HepG2 (cell line): Measurements from ENCODE around the gene ABCC8. TPM values are rescaled to one million over a fixed set of nuclear protein-coding genes. Genes with fewer than 3 reads are reported as not detected.

Experiments
- JUNB ChIP-seq: sonication (generic); formaldehyde crosslinking; IDR thresholded peaks from 2 replicates; pipeline ENCODE4 v1.8.0; 2022; ENCODE audit warnings: missing genetic modification reagents, mild to moderate bottlenecking, borderline replicate concordance
- KDM5B ChIP-seq: sonication (generic); formaldehyde crosslinking; IDR thresholded peaks from 2 replicates; pipeline ENCODE4 v1.4.0; 2020; ENCODE audit warnings: missing genetic modification reagents, mild to moderate bottlenecking, borderline replicate concordance
- NFE2L1 ChIP-seq: sonication (generic); formaldehyde crosslinking; IDR thresholded peaks from 2 replicates; pipeline ENCODE4 v1.4.0; 2020; ENCODE audit warnings: missing genetic modification reagents, mild to moderate bottlenecking, borderline replicate concordance
- NFIB ChIP-seq: sonication (generic); formaldehyde crosslinking; IDR thresholded peaks from 2 replicates; pipeline ENCODE4 v1.9.0; 2021; ENCODE audit warnings: missing genetic modification reagents, mild to moderate bottlenecking, borderline replicate concordance
- NKX3-1 ChIP-seq: sonication (generic); formaldehyde crosslinking; IDR thresholded peaks from 2 replicates; pipeline ENCODE4 v1.5.0; 2020; ENCODE audit warnings: missing genetic modification reagents
- POGZ ChIP-seq: sonication (generic); formaldehyde crosslinking; IDR thresholded peaks from 2 replicates; pipeline ENCODE4 v1.4.0; 2020; ENCODE audit warnings: mild to moderate bottlenecking, missing genetic modification reagents
- RAD21 ChIP-seq: fragments of 450-650 bp; formaldehyde crosslinking; IDR thresholded peaks from 2 replicates; pipeline ENCODE4 v1.5.0; 2020; ENCODE audit warnings: mild to moderate bottlenecking
- RARG ChIP-seq: sonication (generic); formaldehyde crosslinking; IDR thresholded peaks from 2 replicates; pipeline ENCODE4 v1.4.0; 2020; ENCODE audit warnings: low read depth, mild to moderate bottlenecking, missing genetic modification reagents
- SMAD1 ChIP-seq: sonication (generic); formaldehyde crosslinking; IDR thresholded peaks from 2 replicates; pipeline ENCODE4 v1.4.0; 2020; ENCODE audit warnings: missing genetic modification reagents, low read depth, mild to moderate bottlenecking, borderline replicate concordance
- SNAI1 ChIP-seq: sonication (generic); formaldehyde crosslinking; IDR thresholded peaks from 2 replicates; pipeline ENCODE4 v1.5.0; 2020; ENCODE audit warnings: mild to moderate bottlenecking, missing genetic modification reagents, borderline replicate concordance
- SP4 ChIP-seq: sonication (generic); formaldehyde crosslinking; IDR thresholded peaks from 2 replicates; pipeline ENCODE4 v1.8.1; 2023; ENCODE audit warnings: mild to moderate bottlenecking, missing genetic modification reagents
- SSRP1 ChIP-seq: IDR thresholded peaks from 2 replicates; pipeline ENCODE4 v1.6.1; 2016; ENCODE audit warnings: control low read depth
- ZMYM2 ChIP-seq: sonication (generic); formaldehyde crosslinking; IDR thresholded peaks from 2 replicates; pipeline ENCODE4 v1.8.0; 2022; ENCODE audit warnings: mild to moderate bottlenecking, missing genetic modification reagents
- ZNF274 ChIP-seq: sonication (generic); formaldehyde crosslinking; IDR thresholded peaks from 2 replicates; pipeline ENCODE4 v1.5.1; 2020; ENCODE audit warnings: mild to moderate bottlenecking, missing genetic modification reagents
- ZNF777 ChIP-seq: sonication (generic); formaldehyde crosslinking; IDR thresholded peaks from 2 replicates; pipeline ENCODE4 v1.4.0; 2020; ENCODE audit warnings: missing genetic modification reagents
- ZNF792 ChIP-seq: IDR thresholded peaks from 2 replicates; pipeline ENCODE4 v1.6.1; 2016
- ZSCAN30 ChIP-seq: sonication (generic); formaldehyde crosslinking; IDR thresholded peaks from 2 replicates; pipeline ENCODE4 v1.5.0; 2020; ENCODE audit warnings: mild to moderate bottlenecking, missing genetic modification reagents
- polyA plus RNA-seq, 8 experiments: library from polyadenylated mRNA; depleted of rRNA in 3 of 8; stranded (reverse) in 7 of 8; unstranded in 1 of 8; fragments of >200 nt; fragmentation: Illumina TruSeq in 4 of 8; extraction: Trizol in 4 of 8; gene quantifications; 2 replicates each; pipeline versions ENCODE4 v1.2.1 to v1.2.3, GENCODE V29; 2011 to 2016; ENCODE audit warnings: low read depth in 4 of 8, missing spikeins in 1 of 8, mixed read lengths in 1 of 8; ENCODE audit not compliant: insufficient read depth in 1 of 8
- total RNA-seq, 5 experiments: library from RNA; depleted of rRNA; stranded (reverse); fragments of >200 nt; fragmentation: Illumina TruSeq; extraction: Trizol; gene quantifications; 2 replicates each; pipeline ENCODE4 v1.2.3, GENCODE V29; 2016; ENCODE audit warnings: low read depth in 1 of 5
- TF ChIP-seq, protein P1 (sequence below): sonication (generic); formaldehyde crosslinking; IDR thresholded peaks from 2 replicates; pipeline ENCODE4 v1.5.1; 2020; ENCODE audit warnings: missing genetic modification reagents, mild to moderate bottlenecking, borderline replicate concordance
- TF ChIP-seq, protein P2 (sequence below): IDR thresholded peaks from 2 replicates; pipeline ENCODE4 v1.6.1; 2016
- TF ChIP-seq, protein P3 (sequence below): IDR thresholded peaks from 2 replicates; pipeline ENCODE4 v1.6.1; 2016; ENCODE audit warnings: low read depth, borderline replicate concordance
- TF ChIP-seq, protein P4 (sequence below): fragments of 450-650 bp; IDR thresholded peaks from 2 replicates; pipeline ENCODE4 v1.6.1; 2017
- TF ChIP-seq, protein P5 (sequence below): sonication (generic); formaldehyde crosslinking; IDR thresholded peaks from 2 replicates; pipeline ENCODE4 v1.5.0; 2020; ENCODE audit warnings: mild to moderate bottlenecking, missing genetic modification reagents

Gene ABCC8
- total and polyA plus RNA-seq, 2 of the 13 experiments (the other 11 are each of a cell fraction or from before 2014, with no cell fraction given), result not detected

DNA sequence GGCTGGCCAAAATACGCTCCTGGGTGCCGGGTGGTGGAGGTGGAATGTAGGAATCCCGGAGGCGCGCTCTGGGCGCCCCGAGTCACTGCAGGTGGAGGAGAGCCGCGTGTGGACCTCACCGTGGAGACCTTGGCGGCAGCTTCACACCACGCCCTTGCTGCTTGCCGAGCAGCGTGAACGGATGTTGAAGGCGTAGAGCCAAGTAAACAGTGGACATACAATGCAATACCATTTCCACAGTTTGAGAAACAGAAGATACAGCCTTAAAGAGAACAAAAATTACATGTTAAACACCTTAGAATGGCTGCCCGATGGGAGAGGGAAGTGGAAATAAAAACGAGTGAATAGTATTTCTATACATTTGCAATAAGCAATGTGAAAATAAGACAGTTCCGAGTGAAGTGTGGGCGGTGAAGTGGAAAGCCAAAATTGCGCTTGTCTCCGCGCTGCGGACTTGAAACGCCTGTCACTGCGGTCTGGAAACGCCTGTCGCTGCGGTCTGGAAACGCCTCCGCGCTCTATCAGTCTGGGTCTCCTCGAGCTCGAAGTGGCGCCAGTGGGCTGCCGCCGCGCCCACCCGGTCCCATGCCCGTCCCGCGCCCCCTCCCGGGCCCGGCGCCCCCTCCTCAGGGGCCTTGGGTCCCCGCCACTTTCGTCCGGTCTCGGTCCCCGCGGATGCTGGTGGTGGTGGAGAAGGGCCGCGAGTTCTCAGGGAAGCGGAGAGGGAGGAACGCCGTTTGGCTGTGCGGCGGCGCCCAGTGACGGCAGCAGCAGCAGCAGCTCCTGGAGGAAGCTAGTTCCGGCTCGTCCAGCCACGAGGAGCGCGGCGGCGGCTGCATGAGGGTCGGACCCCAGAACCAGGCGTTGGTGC, 123.5 kb downstream of the ABCC8 start (continued):
- TF ChIP-seq RAD21, result peak; percentile 24; the same call in 1 of the 2 replicates
- no peak for TF ChIP-seq SNAI1 (CRISPR knock-in tag)
- peak; percentile 83 for TF ChIP-seq POGZ
- TF ChIP-seq RARG (CRISPR knock-in tag), result no peak
- peak; percentile 29; the same call in 1 of the 2 replicates for TF ChIP-seq JUNB (CRISPR knock-in tag)
- no peak for TF ChIP-seq ZNF274 (CRISPR knock-in tag)
- peak; percentile 86 for TF ChIP-seq ZNF792 (CRISPR knock-in tag)
- TF ChIP-seq, protein P1, sequence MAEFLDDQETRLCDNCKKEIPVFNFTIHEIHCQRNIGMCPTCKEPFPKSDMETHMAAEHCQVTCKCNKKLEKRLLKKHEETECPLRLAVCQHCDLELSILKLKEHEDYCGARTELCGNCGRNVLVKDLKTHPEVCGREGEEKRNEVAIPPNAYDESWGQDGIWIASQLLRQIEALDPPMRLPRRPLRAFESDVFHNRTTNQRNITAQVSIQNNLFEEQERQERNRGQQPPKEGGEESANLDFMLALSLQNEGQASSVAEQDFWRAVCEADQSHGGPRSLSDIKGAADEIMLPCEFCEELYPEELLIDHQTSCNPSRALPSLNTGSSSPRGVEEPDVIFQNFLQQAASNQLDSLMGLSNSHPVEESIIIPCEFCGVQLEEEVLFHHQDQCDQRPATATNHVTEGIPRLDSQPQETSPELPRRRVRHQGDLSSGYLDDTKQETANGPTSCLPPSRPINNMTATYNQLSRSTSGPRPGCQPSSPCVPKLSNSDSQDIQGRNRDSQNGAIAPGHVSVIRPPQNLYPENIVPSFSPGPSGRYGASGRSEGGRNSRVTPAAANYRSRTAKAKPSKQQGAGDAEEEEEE (CRISPR knock-in tag), result no peak
- TF ChIP-seq, protein P2, sequence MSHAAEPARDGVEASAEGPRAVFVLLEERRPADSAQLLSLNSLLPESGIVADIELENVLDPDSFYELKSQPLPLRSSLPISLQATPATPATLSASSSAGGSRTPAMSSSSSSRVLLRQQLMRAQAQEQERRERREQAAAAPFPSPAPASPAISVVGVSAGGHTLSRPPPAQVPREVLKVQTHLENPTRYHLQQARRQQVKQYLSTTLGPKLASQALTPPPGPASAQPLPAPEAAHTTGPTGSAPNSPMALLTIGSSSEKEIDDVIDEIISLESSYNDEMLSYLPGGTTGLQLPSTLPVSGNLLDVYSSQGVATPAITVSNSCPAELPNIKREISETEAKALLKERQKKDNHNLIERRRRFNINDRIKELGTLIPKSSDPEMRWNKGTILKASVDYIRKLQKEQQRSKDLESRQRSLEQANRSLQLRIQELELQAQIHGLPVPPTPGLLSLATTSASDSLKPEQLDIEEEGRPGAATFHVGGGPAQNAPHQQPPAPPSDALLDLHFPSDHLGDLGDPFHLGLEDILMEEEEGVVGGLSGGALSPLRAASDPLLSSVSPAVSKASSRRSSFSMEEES (CRISPR knock-in tag), result no peak; the same call in 1 of the 2 replicates
- no peak for TF ChIP-seq ZSCAN30 (CRISPR knock-in tag)
- no peak for TF ChIP-seq ZMYM2 (CRISPR knock-in tag)
- no peak for TF ChIP-seq SMAD1 (CRISPR knock-in tag)
- TF ChIP-seq NKX3-1 (CRISPR knock-in tag), result no peak
- TF ChIP-seq, protein P3, sequence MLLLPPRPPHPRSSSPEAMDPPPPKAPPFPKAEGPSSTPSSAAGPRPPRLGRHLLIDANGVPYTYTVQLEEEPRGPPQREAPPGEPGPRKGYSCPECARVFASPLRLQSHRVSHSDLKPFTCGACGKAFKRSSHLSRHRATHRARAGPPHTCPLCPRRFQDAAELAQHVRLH (CRISPR knock-in tag), result peak; percentile 58; the same call in 1 of the 2 replicates
- no peak for TF ChIP-seq NFE2L1 (CRISPR knock-in tag)
- peak; percentile 82 for TF ChIP-seq SP4 (CRISPR knock-in tag)
- TF ChIP-seq KDM5B (CRISPR knock-in tag), result peak; percentile 91
- TF ChIP-seq NFIB (CRISPR knock-in tag), result no peak
- TF ChIP-seq, protein P4, sequence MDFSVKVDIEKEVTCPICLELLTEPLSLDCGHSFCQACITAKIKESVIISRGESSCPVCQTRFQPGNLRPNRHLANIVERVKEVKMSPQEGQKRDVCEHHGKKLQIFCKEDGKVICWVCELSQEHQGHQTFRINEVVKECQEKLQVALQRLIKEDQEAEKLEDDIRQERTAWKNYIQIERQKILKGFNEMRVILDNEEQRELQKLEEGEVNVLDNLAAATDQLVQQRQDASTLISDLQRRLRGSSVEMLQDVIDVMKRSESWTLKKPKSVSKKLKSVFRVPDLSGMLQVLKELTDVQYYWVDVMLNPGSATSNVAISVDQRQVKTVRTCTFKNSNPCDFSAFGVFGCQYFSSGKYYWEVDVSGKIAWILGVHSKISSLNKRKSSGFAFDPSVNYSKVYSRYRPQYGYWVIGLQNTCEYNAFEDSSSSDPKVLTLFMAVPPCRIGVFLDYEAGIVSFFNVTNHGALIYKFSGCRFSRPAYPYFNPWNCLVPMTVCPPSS, result no peak
- TF ChIP-seq ZNF777 (CRISPR knock-in tag), result peak; percentile 42; the same call in 1 of the 2 replicates
- no peak for TF ChIP-seq SSRP1 (CRISPR knock-in tag)
- TF ChIP-seq, protein P5, sequence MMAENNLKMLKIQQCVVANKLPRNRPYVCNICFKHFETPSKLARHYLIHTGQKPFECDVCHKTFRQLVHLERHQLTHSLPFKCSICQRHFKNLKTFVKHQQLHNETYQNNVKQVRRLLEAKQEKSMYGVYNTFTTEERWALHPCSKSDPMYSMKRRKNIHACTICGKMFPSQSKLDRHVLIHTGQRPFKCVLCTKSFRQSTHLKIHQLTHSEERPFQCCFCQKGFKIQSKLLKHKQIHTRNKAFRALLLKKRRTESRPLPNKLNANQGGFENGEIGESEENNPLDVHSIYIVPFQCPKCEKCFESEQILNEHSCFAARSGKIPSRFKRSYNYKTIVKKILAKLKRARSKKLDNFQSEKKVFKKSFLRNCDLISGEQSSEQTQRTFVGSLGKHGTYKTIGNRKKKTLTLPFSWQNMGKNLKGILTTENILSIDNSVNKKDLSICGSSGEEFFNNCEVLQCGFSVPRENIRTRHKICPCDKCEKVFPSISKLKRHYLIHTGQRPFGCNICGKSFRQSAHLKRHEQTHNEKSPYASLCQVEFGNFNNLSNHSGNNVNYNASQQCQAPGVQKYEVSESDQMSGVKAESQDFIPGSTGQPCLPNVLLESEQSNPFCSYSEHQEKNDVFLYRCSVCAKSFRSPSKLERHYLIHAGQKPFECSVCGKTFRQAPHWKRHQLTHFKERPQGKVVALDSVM, result peak; percentile 36; the same call in 1 of the 2 replicates
